Large intestine (tissue), 3 donors: ENCODE results near the gene INPP5A. TPM values are rescaled to one million over a fixed set of nuclear protein-coding genes. Genes with fewer than 3 reads are reported as not detected.
"Not testable (repeated sequence)": the region's sequence is repeated elsewhere in the genome, so short reads cannot be mapped to it uniquely, and the experiment has no call there.

Experiments
- DNase-seq, 2 donors: peaks; one replicate each; pipeline versions ENCODE4 v3.0.0 to v3.0.0-alpha.2; 2013
- H3K27ac ChIP-seq: one replicate; pipeline ENCODE4 v1.5.1; 2013; ENCODE audit warnings: low read length
- H3K27me3 ChIP-seq: 2 replicates; pipeline ENCODE4 v1.6.1; 2013; ENCODE audit warnings: low read length; ENCODE audit not compliant: control insufficient read depth, insufficient read depth
- H3K36me3 ChIP-seq: 2 replicates; pipeline ENCODE4 v1.6.1; 2013; ENCODE audit warnings: low read length; ENCODE audit not compliant: control insufficient read depth, insufficient read depth
- H3K4me1 ChIP-seq: one replicate; pipeline ENCODE4 v1.6.1; 2013; ENCODE audit warnings: low read length; ENCODE audit not compliant: control insufficient read depth, insufficient read depth
- H3K4me3 ChIP-seq: one replicate; pipeline ENCODE4 v1.5.1; 2013; ENCODE audit warnings: low read length
- H3K9me3 ChIP-seq: one replicate; pipeline ENCODE4 v1.6.1; 2013; ENCODE audit warnings: mild to moderate bottlenecking, low read depth, low read length, moderate library complexity; ENCODE audit not compliant: control insufficient read depth
- WGBS: methylation state at CpG from one replicate; pipeline ENCODE4 v1.1.5; 2013; ENCODE audit warnings: low lambda C conversion rate; ENCODE audit not compliant: insufficient coverage; 5-methylcytosine and 5-hydroxymethylcytosine counted together
- polyA plus RNA-seq: library from polyadenylated mRNA; unstranded; fragments of 120-200 nt; gene quantifications from one replicate; pipeline ENCODE4 v1.2.1, GENCODE V29; 2013

The INPP5A gene
- polyA plus RNA-seq, 1 donor: 25.3 TPM

DNA sequence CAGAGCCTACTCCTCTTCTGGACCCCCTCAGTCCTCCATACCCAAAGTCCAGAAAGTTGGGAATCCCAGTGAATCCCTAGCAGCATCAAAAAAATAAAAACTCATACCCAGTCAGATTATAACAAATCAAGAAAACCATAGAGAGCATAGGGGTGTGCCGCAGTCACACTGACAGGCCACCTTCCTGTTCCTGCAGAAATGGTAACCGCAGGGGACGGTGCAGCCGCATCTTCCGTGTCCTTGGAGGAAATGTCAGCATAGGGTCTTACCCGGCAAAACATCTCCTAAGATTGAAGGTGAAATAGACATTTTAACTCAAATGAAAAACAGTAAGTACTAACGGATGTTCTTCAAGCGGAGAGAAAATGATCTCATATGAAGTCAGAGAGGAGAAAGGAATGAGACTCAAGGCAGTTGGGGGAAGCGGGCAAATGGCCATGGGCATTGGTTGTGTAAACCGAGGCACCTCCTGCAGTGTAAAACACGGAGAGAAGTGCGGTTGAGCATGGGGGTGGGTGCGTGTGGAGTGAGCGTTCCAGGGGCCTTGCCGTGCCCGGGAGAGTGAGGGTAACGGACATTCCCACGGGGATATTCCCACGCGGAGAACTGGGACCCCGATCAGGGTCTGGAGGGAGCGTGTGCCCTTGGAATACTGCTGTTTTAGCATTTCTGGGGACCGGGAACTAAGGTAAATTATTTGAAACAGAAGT, 137.6 kb downstream of the INPP5A start:
- no peak for DNase-seq
- Histone ChIP-seq H3K4me3 (no peak overlapping the region), H3K4me1 (no peaks in the 10 kb centered on the region), H3K27me3 (no peaks in the 10 kb centered on the region), H3K9me3 (peaks cover 4% of the 10 kb centered on the region), H3K36me3 (peaks cover 4% of the 10 kb centered on the region), H3K27ac (no peak overlapping the region)
- 92% methylated on average over 5 of the region's 23 CpGs for WGBS

DNA sequence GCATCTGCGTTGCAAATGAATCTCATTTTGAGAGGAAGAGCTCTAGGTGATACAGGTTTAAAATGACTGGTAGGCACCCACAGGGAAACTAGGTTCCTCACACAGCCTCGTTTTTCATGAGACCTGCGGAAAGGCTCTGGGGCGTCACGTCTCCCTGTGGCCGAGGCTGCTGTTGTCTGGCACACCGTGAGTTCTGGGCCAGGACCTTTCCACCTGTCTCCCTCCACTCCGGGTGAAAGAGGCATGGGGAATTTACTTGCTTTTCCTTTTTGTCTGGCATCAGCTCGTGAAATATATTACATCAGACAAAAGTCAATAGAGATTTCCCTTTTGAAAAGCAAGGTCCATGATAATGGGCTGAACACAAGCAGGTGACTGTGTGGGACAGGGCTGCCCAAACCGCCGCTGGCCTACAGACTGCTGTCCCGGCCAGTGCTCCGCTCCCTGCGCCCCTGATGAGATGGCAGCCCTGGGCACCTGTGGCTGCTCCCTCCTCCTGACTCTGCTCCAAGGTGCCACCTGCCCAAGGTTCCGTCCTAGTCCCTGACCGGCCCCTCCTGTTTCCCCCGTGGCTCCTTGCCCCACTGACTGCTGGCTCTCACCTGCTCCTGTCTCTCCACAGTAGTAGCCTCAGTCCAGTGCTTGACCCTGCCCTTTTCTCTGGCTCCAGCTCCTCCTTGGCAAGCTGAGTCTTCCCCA, 138.8 kb downstream of the INPP5A start:
- Histone ChIP-seq H3K9me3 (peaks cover under 1% of the 10 kb centered on the region), H3K27me3 (no peaks in the 10 kb centered on the region), H3K4me1 (no peaks in the 10 kb centered on the region), H3K36me3 (peaks cover 4% of the 10 kb centered on the region), H3K4me3 (no peak overlapping the region), H3K27ac (no peak overlapping the region)
- 100% methylated on average over 1 of the region's 17 CpGs for WGBS
- no peak for DNase-seq

- no peak overlapping the region for H3K27ac ChIP-seq
- peaks cover 2% of the 10 kb centered on the region for H3K36me3 ChIP-seq
- H3K27me3 ChIP-seq: no peaks in the 10 kb centered on the region
- no CpG with 5 or more reads among the region's 4 CpGs for WGBS
- no peaks in the 10 kb centered on the region for H3K4me1 ChIP-seq
- no peak overlapping the region for H3K4me3 ChIP-seq
- no peaks in the 10 kb centered on the region for H3K9me3 ChIP-seq
- no peak for DNase-seq
Measured at GRCh38 chr10:132677096-132677472, 139.5 kb downstream of the INPP5A start.

- Histone ChIP-seq H3K27ac (no peak overlapping the region), H3K4me1 (no peaks in the 10 kb centered on the region), H3K4me3 (no peak overlapping the region), H3K27me3 (no peaks in the 10 kb centered on the region), H3K36me3 (peaks cover under 1% of the 10 kb centered on the region), H3K9me3 (no peaks in the 10 kb centered on the region)
- DNase-seq: no peak
- WGBS: no CpG with 5 or more reads among the region's 36 CpGs
Measured at GRCh38 chr10:132677473-132678227, 140.1 kb downstream of the INPP5A start.

DNA sequence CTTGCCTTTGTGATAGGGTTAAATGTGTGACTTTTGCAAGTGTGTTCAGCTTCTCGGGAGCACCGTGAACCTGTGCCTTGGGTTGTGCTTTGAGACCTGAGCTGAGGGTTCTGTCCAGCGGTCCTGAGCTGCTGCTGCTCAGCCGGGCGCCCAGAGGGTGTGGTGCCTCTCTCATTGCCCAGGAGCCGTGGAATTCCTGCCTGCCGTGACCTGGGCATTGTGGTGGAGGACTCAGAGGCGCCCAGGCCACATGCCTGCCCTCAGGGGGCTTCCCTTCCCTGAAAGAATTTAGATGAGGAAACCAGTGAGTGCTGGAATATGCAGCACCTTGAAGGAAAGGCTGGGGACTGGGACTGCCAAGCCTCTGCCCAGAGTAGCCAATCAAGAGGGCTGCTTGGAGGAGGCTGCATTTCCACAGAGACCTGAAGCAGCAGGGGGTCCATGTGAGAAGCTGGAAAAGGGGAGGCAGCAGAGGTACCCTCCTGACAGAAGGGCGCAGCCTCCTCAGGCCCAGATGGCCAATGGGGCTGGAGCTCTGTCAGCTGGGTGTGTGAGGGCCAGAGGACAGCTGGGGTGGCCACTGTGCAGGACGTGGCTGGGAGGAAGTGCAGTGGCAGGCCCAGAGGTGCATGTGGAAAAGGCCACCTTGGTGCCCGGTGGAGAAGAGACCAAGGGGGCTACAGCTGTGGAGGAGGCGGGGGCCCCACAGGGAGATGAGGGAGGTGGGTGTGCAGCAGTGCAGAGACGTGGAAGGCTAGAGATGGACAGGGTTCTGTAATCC, 141.0 kb downstream of the INPP5A start:
- Histone ChIP-seq H3K4me3 (no peak overlapping the region), H3K9me3 (no peaks in the 10 kb centered on the region), H3K27me3 (no peaks in the 10 kb centered on the region), H3K36me3 (no peaks in the 10 kb centered on the region), H3K4me1 (no peaks in the 10 kb centered on the region), H3K27ac (no peak overlapping the region)
- 100% methylated on average over 2 of the region's 13 CpGs for WGBS
- DNase-seq: no peak

- Histone ChIP-seq H3K9me3 (no peaks in the 10 kb centered on the region), H3K27ac (no peak overlapping the region), H3K27me3 (no peaks in the 10 kb centered on the region), H3K4me3 (no peak overlapping the region), H3K4me1 (no peaks in the 10 kb centered on the region), H3K36me3 (no peaks in the 10 kb centered on the region)
- DNase-seq: no peak
- 100% methylated on average over 2 of the region's 10 CpGs for WGBS
Measured at GRCh38 chr10:132679217-132679595, 141.6 kb downstream of the INPP5A start.

DNA sequence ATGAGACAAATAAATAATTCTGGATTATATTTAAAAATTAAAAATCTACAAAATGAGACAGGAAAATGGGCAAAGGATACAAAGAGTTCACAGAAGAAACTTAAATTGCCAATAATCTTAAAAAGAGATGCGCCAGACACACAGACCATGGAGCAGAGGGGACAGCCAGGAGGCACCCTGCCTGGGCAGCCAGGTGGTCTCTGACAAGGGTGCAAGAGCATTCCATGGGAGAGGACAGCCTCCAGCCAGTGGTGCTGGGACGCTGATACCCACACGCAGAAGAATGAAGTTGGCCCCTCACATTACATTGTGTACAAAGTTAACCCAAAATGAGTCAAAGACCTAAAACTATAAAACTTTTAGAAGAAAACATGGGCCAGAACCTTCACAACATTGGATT, 142.1 kb downstream of the INPP5A start:
- no peak for DNase-seq
- Histone ChIP-seq H3K4me1 (peaks cover under 1% of the 10 kb centered on the region), H3K4me3 (no peak overlapping the region), H3K27me3 (no peaks in the 10 kb centered on the region), H3K9me3 (no peaks in the 10 kb centered on the region), H3K36me3 (no peaks in the 10 kb centered on the region), H3K27ac (no peak overlapping the region)
- 100% methylated on average over 1 of the region's 3 CpGs for WGBS

- not testable (repeated sequence) for H3K9me3 ChIP-seq, H3K36me3 ChIP-seq, H3K27ac ChIP-seq, DNase-seq, H3K27me3 ChIP-seq, H3K4me3 ChIP-seq, H3K4me1 ChIP-seq
- no CpG with 5 or more reads among the region's 28 CpGs for WGBS
Measured at GRCh38 chr10:132680741-132681140, 143.2 kb downstream of the INPP5A start.

GRCh38 chr10:132681858-132682755, 144.5 kb downstream of the INPP5A start:
- no peaks in the 10 kb centered on the region for H3K36me3 ChIP-seq
- H3K9me3 ChIP-seq: no peaks in the 10 kb centered on the region
- WGBS: 90% methylated on average over 2 of the region's 25 CpGs
- DNase-seq: no peak
- H3K4me3 ChIP-seq: no peak overlapping the region
- no peaks in the 10 kb centered on the region for H3K27me3 ChIP-seq
- no peak overlapping the region for H3K27ac ChIP-seq
- peaks cover 5% of the 10 kb centered on the region for H3K4me1 ChIP-seq
